Liver (tissue), 9 donors: ENCODE data around the gene DGKD. TPM values are rescaled to one million over a fixed set of nuclear protein-coding genes. Genes with fewer than 3 reads are reported as not detected.

Experiments used
- DNase-seq: peaks from one replicate; pipeline ENCODE4 v3.0.0-alpha.2; 2017; ENCODE audit warnings: low spot score
- H3K27ac ChIP-seq, 2 donors: one replicate each; pipeline ENCODE4 v1.7.0; 2013; ENCODE audit warnings: inconsistent platforms in 2 of 2, low read length in 2 of 2, control low read depth in 1 of 2, low read depth in 1 of 2, mild to moderate bottlenecking in 1 of 2
- H3K27me3 ChIP-seq, 4 donors: one replicate each; pipeline versions ENCODE4 v1.6.1 to v1.7.0; 2013; ENCODE audit warnings: low read length in 3 of 4, inconsistent platforms in 1 of 4, mild to moderate bottlenecking in 1 of 4, moderate library complexity in 1 of 4; ENCODE audit not compliant: control insufficient read depth in 4 of 4, insufficient read depth in 4 of 4
- H3K36me3 ChIP-seq, 4 donors: one replicate each; pipeline versions ENCODE4 v1.6.1 to v1.7.0; 2013; ENCODE audit warnings: low read length in 3 of 4, mild to moderate bottlenecking in 3 of 4, low read depth in 1 of 4, moderate library complexity in 1 of 4; ENCODE audit not compliant: control insufficient read depth in 4 of 4, insufficient read depth in 3 of 4
- H3K4me1 ChIP-seq, 4 donors: one replicate each; pipeline versions ENCODE4 v1.6.1 to v1.7.0; 2013; ENCODE audit warnings: low read length in 3 of 4, mild to moderate bottlenecking in 3 of 4, moderate library complexity in 1 of 4; ENCODE audit not compliant: control insufficient read depth in 4 of 4, insufficient read depth in 4 of 4
- H3K4me3 ChIP-seq, 3 donors: one replicate each; pipeline versions ENCODE4 v1.6.1 to v1.7.0; 2013; ENCODE audit warnings: low read length in 3 of 3, control low read depth in 1 of 3, low read depth in 1 of 3, mild to moderate bottlenecking in 1 of 3
- H3K9ac ChIP-seq, 2 donors: one replicate each; pipeline ENCODE4 v1.7.0; 2013; ENCODE audit warnings: low read length in 2 of 2, mild to moderate bottlenecking in 2 of 2, moderate library complexity in 2 of 2, control low read depth in 1 of 2, low read depth in 1 of 2
- H3K9me3 ChIP-seq, 4 donors: one replicate each; pipeline versions ENCODE4 v1.6.1 to v1.7.0; 2013; ENCODE audit warnings: low read length in 3 of 4; ENCODE audit not compliant: control insufficient read depth in 4 of 4
- EGR1 ChIP-seq, 2 donors: IDR thresholded peaks; 2 replicates each; pipeline ENCODE4 v1.6.1; 2016 to 2018; ENCODE audit warnings: antibody characterized with exemption in 2 of 2, low read depth in 2 of 2
- FOXA1 ChIP-seq: IDR thresholded peaks from 2 replicates; pipeline ENCODE4 v1.6.1; 2016; ENCODE audit warnings: antibody characterized with exemption
- FOXA2 ChIP-seq: IDR thresholded peaks from 2 replicates; pipeline ENCODE4 v1.6.1; 2016; ENCODE audit warnings: antibody characterized with exemption
- GABPA ChIP-seq, 2 donors: IDR thresholded peaks in 1 of 2; conservative IDR thresholded peaks in 1 of 2; 2 replicates each; pipeline ENCODE4 v1.6.1; 2016; ENCODE audit warnings: antibody characterized with exemption in 2 of 2, mild to moderate bottlenecking in 1 of 2, moderate library complexity in 1 of 2
- HNF4A ChIP-seq, 2 donors: conservative IDR thresholded peaks; 2 replicates each; pipeline ENCODE4 v1.6.1; 2016; ENCODE audit warnings: antibody characterized with exemption in 2 of 2, mild to moderate bottlenecking in 2 of 2
- HNF4G ChIP-seq: IDR thresholded peaks from 2 replicates; pipeline ENCODE4 v1.6.1; 2016; ENCODE audit warnings: antibody characterized with exemption
- JUND ChIP-seq, 2 donors: IDR thresholded peaks; 2 replicates each; pipeline ENCODE4 v1.6.1; 2016; ENCODE audit warnings: antibody characterized with exemption in 2 of 2
- NR2F2 ChIP-seq: IDR thresholded peaks from 2 replicates; pipeline ENCODE4 v1.6.1; 2016; ENCODE audit warnings: antibody characterized with exemption
- RAD21 ChIP-seq, 2 donors: IDR thresholded peaks; 2 replicates each; pipeline ENCODE4 v1.6.1; 2016; ENCODE audit warnings: antibody characterized with exemption in 2 of 2, mild to moderate bottlenecking in 2 of 2
- RXRA ChIP-seq, 2 donors: IDR thresholded peaks; 2 replicates each; pipeline ENCODE4 v1.6.1; 2017 to 2018; ENCODE audit warnings: antibody characterized with exemption in 2 of 2, mild to moderate bottlenecking in 1 of 2
- SP1 ChIP-seq: IDR thresholded peaks from 2 replicates; pipeline ENCODE4 v1.6.1; 2018; ENCODE audit warnings: antibody characterized with exemption, mild to moderate bottlenecking
- TAF1 ChIP-seq: conservative IDR thresholded peaks from 2 replicates; pipeline ENCODE4 v1.6.1; 2016; ENCODE audit warnings: antibody characterized with exemption, mild to moderate bottlenecking
- YY1 ChIP-seq: IDR thresholded peaks from 2 replicates; pipeline ENCODE4 v1.6.1; 2016; ENCODE audit warnings: antibody characterized with exemption, mild to moderate bottlenecking
- WGBS: extraction: QIAGEN DNeasy Blood & Tissue Kit; methylation state at CpG from one replicate; pipeline ENCODE4 v1.1.7; 2013; 5-methylcytosine and 5-hydroxymethylcytosine counted together
- polyA plus RNA-seq, 2 donors: library from polyadenylated mRNA; stranded (reverse) in 1 of 2; unstranded in 1 of 2; fragments of 200-250 nt in 1 of 2; fragments of >200 nt in 1 of 2; fragmentation: Nextera tagmentation in 1 of 2; extraction: Ambion mirVana in 1 of 2; gene quantifications; one replicate each; pipeline versions ENCODE4 v1.2.1 to v1.2.3, GENCODE V29; 2013 to 2015
- total RNA-seq, 2 donors: library from RNA; depleted of rRNA; stranded (reverse); fragments of >200 nt; gene quantifications; one replicate each; pipeline ENCODE4 v1.2.3, GENCODE V29; 2014
- TF ChIP-seq, protein P1 (sequence below): IDR thresholded peaks from 2 replicates; pipeline ENCODE4 v1.6.1; 2016; ENCODE audit warnings: antibody characterized with exemption
- TF ChIP-seq, protein P2 (sequence below): IDR thresholded peaks from 2 replicates; pipeline ENCODE4 v1.6.1; 2016; ENCODE audit warnings: antibody characterized with exemption
- TF ChIP-seq, protein P3 (sequence below): IDR thresholded peaks from 2 replicates; pipeline ENCODE4 v1.6.1; 2016; ENCODE audit warnings: antibody characterized with exemption, mild to moderate bottlenecking
- TF ChIP-seq, protein P4 (sequence below): fragments of 150-350 bp; IDR thresholded peaks from 2 replicates; pipeline ENCODE4 v1.5.1; 2017; ENCODE audit warnings: improper control_type of control experiment, low read depth, low read length; ENCODE audit not compliant: missing input control
- TF ChIP-seq, protein P5 (sequence below): IDR thresholded peaks from 2 replicates; pipeline ENCODE4 v1.6.1; 2016; ENCODE audit warnings: antibody characterized with exemption
- donor health status: healthy.
- donor health status: healthy.
- donor health status: healthy.
- donor health status: healthy.
- donor health status: healthy.

Gene DGKD
- total and polyA plus RNA-seq, 4 donors = 4.8 to 16.4 (median 8.2) TPM

DNA sequence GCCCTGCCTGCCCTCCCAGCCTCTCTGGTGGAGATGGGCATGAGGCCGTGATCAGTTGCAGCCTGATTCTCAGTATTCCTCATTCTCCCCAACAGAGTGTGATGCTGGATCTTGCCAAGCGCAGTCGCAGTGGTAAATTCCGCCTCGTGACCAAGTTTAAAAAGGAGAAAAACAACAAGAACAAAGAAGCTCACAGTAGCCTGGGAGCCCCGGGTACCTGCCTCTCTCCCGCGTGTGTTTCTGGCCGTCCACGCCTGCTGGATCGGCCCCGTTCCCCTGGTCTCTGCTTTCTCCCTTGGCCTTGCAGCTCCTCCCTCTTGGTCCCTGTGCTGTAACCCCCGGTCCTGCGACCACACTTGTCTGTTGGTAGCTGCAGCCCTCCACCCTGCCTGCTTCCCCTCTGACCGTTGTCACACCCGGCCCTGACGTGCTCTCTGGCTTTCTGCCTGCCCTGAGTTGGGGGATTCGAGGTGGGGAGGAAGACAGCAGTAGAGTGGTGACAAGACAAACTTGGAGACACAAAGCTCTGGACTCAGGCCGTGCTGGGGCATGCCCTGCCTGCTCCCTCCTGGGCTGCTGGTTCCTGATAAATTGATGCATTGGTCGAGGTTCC lies 112.8 kb downstream of the DGKD start:
- no peaks in the 10 kb centered on the region for H3K9me3 ChIP-seq
- DNase-seq = no peak
- H3K9ac ChIP-seq = no peak overlapping the region
- WGBS = 94% methylated on average over 20 of the region's 20 CpGs
- peaks cover 14 to 76% (median 28%) of the 10 kb centered on the region in 4 donors for H3K36me3 ChIP-seq
- TF ChIP-seq, protein P1, sequence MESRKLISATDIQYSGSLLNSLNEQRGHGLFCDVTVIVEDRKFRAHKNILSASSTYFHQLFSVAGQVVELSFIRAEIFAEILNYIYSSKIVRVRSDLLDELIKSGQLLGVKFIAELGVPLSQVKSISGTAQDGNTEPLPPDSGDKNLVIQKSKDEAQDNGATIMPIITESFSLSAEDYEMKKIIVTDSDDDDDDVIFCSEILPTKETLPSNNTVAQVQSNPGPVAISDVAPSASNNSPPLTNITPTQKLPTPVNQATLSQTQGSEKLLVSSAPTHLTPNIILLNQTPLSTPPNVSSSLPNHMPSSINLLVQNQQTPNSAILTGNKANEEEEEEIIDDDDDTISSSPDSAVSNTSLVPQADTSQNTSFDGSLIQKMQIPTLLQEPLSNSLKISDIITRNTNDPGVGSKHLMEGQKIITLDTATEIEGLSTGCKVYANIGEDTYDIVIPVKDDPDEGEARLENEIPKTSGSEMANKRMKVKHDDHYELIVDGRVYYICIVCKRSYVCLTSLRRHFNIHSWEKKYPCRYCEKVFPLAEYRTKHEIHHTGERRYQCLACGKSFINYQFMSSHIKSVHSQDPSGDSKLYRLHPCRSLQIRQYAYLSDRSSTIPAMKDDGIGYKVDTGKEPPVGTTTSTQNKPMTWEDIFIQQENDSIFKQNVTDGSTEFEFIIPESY = no peak
- TF ChIP-seq, protein P2, sequence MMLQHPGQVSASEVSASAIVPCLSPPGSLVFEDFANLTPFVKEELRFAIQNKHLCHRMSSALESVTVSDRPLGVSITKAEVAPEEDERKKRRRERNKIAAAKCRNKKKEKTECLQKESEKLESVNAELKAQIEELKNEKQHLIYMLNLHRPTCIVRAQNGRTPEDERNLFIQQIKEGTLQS = no peak
- TF ChIP-seq EGR1 (IDR thresholded peaks at IDR 0.05; ENCODE audit: low read depth in 2 of 2) (no peak), FOXA1 (no peak), GABPA (IDR thresholded peaks at IDR 0.05 in 1 of 2, conservative IDR thresholded peaks at IDR 0.05 in 1 of 2) (no peak), RXRA (IDR thresholded peaks at IDR 0.05) (no peak), RAD21 (IDR thresholded peaks at IDR 0.05) (no peak), FOXA2 (no peak), SP1 (no peak), YY1 (no peak), JUND (IDR thresholded peaks at IDR 0.05) (no peak), HNF4A (conservative IDR thresholded peaks at IDR 0.05) (no peak), NR2F2 (no peak), TAF1 (no peak), HNF4G (no peak)
- TF ChIP-seq, protein P3, sequence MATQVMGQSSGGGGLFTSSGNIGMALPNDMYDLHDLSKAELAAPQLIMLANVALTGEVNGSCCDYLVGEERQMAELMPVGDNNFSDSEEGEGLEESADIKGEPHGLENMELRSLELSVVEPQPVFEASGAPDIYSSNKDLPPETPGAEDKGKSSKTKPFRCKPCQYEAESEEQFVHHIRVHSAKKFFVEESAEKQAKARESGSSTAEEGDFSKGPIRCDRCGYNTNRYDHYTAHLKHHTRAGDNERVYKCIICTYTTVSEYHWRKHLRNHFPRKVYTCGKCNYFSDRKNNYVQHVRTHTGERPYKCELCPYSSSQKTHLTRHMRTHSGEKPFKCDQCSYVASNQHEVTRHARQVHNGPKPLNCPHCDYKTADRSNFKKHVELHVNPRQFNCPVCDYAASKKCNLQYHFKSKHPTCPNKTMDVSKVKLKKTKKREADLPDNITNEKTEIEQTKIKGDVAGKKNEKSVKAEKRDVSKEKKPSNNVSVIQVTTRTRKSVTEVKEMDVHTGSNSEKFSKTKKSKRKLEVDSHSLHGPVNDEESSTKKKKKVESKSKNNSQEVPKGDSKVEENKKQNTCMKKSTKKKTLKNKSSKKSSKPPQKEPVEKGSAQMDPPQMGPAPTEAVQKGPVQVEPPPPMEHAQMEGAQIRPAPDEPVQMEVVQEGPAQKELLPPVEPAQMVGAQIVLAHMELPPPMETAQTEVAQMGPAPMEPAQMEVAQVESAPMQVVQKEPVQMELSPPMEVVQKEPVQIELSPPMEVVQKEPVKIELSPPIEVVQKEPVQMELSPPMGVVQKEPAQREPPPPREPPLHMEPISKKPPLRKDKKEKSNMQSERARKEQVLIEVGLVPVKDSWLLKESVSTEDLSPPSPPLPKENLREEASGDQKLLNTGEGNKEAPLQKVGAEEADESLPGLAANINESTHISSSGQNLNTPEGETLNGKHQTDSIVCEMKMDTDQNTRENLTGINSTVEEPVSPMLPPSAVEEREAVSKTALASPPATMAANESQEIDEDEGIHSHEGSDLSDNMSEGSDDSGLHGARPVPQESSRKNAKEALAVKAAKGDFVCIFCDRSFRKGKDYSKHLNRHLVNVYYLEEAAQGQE = no peak
- TF ChIP-seq, protein P4, sequence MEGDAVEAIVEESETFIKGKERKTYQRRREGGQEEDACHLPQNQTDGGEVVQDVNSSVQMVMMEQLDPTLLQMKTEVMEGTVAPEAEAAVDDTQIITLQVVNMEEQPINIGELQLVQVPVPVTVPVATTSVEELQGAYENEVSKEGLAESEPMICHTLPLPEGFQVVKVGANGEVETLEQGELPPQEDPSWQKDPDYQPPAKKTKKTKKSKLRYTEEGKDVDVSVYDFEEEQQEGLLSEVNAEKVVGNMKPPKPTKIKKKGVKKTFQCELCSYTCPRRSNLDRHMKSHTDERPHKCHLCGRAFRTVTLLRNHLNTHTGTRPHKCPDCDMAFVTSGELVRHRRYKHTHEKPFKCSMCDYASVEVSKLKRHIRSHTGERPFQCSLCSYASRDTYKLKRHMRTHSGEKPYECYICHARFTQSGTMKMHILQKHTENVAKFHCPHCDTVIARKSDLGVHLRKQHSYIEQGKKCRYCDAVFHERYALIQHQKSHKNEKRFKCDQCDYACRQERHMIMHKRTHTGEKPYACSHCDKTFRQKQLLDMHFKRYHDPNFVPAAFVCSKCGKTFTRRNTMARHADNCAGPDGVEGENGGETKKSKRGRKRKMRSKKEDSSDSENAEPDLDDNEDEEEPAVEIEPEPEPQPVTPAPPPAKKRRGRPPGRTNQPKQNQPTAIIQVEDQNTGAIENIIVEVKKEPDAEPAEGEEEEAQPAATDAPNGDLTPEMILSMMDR = no peak
- TF ChIP-seq, protein P5, sequence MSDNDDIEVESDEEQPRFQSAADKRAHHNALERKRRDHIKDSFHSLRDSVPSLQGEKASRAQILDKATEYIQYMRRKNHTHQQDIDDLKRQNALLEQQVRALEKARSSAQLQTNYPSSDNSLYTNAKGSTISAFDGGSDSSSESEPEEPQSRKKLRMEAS = no peak
- no peak overlapping the region for H3K27ac ChIP-seq
- H3K4me1 ChIP-seq = no peaks in the 10 kb centered on the region
- H3K27me3 ChIP-seq = no peaks in the 10 kb centered on the region
- H3K4me3 ChIP-seq = no peak overlapping the region
